ENCODE measurements around the gene SERPING1. TPM values are rescaled to one million over a fixed set of nuclear protein-coding genes. Genes with fewer than 3 reads are reported as not detected.

SERPING1 gene
- total RNA-seq, result 0.42 and 1.1 TPM in 2 replicates

DNA sequence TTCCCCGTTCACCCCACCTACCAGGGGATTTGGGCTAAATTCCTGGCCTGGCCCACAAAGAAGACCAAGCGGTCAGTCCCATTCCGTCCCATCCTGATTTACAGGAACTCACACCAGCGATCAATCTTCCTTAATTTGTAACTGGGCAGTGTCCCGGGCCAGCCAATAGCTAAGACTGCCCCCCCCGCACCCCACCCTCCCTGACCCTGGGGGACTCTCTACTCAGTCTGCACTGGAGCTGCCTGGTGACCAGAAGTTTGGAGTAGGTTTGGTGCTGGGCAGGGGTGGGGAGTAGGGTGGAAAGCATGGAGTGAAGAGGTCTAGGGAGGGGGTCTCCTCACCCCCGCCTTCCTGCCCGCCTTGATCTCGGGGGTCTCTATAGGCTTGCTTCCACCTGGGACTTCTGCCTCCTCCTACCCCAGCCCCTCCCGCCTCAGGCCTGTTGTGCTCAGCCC, at the start of gene SERPING1:
Gene SERPING1, plus strand, starts transcription at position 225 of the 455 bp plus-strand sequence. CDS start 586 bp downstream, outside the sequence.

DNA sequence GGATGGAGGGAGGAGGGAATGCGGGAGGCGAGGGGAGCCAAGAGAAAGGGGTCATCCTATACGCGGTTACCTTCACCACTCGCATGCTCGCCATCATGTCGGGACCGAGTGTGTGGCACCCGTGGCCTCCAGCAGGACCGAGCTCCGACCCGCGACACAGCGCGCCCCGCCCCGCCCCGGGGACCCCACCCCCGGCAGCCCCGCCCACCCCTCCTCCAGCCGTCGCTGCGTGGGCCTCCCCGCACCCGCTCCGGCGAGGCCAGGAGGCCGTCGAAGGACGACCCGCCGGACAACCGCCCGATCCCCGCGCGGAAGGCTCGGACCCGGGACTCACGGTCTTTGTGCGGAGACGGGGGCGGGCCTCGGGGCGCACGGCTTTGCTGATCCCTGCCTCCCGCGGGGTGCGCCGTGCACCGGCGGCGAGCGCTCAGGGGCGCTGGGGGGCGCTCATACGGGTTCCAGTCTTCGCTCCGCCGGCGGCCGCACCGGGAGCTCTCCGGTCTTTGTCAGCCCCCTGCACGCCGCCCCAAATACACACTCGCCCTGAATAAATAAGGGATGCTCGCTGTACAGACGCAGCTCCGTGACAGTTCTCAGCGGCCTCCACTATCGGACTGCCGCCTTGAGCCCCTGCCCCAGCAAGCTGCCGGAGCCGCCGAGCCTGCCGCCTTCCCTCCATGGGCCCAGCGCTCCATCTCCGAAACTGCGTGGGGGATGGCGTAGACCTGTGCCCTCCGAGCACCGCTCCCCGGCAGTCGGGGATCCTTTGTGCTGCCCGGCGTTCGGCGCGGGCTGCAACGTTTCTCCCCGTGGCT, 29.8 kb upstream of the SERPING1 start, which contains the start of gene UBE2L6:
Gene UBE2L6, minus strand, starts transcription at position 158 of the 815 bp plus-strand sequence. Its CDS starts 61 bp downstream, at position 97.

DNA sequence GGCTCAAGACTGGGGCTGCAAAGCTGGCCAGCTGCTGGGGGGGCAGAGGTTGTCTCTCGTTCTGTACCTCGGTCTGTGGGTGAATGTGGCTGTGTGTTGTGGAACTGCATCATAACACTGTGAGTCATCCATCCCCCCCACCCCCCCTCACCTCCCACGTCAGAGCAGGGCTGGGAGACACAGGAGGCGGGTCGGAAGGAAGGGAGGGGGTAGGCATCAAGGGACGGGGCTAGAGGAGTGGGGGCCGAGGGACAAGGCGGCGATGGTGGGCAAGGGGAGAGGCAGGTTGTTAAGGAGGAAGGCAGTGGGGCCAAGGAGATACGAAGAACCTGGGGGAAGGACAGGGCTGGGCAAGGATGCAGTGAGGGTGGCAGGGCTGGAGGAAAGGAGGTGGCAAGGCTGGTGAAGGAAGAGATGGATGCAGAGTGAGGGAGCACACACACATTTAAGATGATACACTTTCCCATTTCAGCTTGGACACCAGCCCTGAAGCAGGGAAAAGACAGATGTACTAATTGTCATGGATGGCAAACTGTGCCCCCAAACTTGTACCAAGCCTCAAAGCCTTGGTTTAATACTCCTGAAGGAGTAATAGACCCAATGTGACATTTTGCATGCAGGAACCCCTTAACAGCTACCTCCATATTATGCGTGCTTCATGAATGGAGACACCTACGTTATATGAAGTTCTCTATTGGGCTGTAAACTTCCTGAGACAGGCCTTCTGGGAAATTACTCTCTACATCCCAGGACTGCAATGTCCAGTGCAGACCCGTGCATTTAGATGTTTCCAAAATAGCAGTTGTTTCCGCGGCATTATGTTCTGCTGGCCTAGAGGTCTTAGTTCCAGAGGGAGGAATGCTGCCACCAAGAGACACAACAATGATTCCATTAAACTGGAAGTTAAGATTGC, 52.6 kb downstream of the SERPING1 start, which contains the start of gene YPEL4:
Gene YPEL4, minus strand, starts transcription at position 87 of the 913 bp plus-strand sequence. CDS start 2,805 bp downstream, outside the sequence.

DNA sequence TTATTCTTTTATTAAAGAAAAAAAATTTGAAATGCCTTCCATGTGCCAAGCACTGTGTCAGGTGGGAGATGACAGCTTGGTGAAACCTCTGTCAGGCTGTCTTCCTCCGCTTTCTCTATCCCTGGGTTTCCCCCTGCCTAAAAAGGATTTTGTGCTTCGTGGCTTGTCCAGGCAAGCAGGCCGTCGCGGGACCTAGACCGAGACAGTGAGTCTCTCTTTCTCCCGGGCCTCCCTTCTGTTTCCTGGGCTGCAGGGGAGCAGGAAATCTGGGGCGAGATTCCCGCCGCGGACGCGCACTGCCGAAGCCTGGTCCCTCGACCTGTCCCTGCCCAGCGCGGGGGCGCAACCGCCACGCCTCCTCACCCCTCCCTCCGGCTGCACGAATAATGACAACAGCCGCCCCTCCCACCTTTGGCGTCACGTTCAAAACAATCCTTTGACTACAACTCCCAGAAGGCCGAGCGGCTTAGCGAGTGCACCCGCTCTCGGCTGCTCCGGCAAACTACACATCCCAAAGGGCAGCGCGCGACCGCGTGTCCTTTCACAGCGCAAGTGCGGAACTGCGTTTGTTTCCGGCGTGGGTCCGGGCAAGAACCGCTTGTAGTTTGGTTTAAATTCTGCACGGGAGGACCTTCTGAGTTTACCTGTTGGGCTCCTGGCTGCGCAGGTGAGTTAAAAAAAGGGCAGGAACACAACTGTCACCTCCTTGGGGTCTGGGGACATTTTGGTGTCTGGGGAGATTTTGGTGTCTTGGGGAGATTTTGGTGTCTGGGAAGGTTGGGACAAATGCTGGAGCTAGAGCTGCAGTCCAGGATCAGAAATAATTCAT, 59.9 kb downstream of the SERPING1 start, which contains the start of gene CLP1:
Gene CLP1, plus strand, starts transcription at position 569 of the 829 bp plus-strand sequence. CDS start 1,715 bp downstream, outside the sequence.

Other genes with a start within 250 kb of the SERPING1 start
- gene PRG3, start 216.5 kb upstream of the SERPING1 start, total RNA-seq, result not detected in 2 replicates
- not detected in 2 replicates for gene PRG2, start 207.0 kb upstream of the SERPING1 start, total RNA-seq
- gene SLC43A3, start 170.6 kb upstream of the SERPING1 start, total RNA-seq, result 36.7 and 39.1 TPM in 2 replicates
- 0.14 TPM in 1 of 2 replicates, not detected in the other for gene RTN4RL2, start 137.2 kb upstream of the SERPING1 start, total RNA-seq
- 0.79 and 2.1 TPM in 2 replicates for gene SLC43A1, start 82.0 kb upstream of the SERPING1 start, total RNA-seq
- 66.0 and 89.9 TPM in 2 replicates for gene TIMM10, start 66.9 kb upstream of the SERPING1 start, total RNA-seq
- not detected in 2 replicates for gene SMTNL1, start 60.1 kb upstream of the SERPING1 start, total RNA-seq
- 4.6 and 4.9 TPM in 2 replicates for gene UBE2L6, start 30.0 kb upstream of the SERPING1 start, total RNA-seq
- not detected in 2 replicates for gene YPEL4, start 52.2 kb downstream of the SERPING1 start, total RNA-seq
- gene CLP1, start 60.1 kb downstream of the SERPING1 start, total RNA-seq, result 14.5 and 16.4 TPM in 2 replicates
- gene ZDHHC5, start 70.4 kb downstream of the SERPING1 start, total RNA-seq, result 35.3 and 50.7 TPM in 2 replicates
- 7.3 and 18.8 TPM in 2 replicates for gene MED19, start 114.5 kb downstream of the SERPING1 start, total RNA-seq
- gene TMX2, start 114.9 kb downstream of the SERPING1 start, total RNA-seq, result 47.6 and 65.7 TPM in 2 replicates
- gene SELENOH, start 143.8 kb downstream of the SERPING1 start, total RNA-seq, result 174 and 240 TPM in 2 replicates
- not detected in 2 replicates for gene BTBD18, start 154.1 kb downstream of the SERPING1 start, total RNA-seq
- 151 and 171 TPM in 2 replicates for gene CTNND1, start 164.1 kb downstream of the SERPING1 start, total RNA-seq

Data from airway epithelial cell (primary cell).